K562 (cell line): ENCODE results near the gene RAI14. TPM values are rescaled to one million over a fixed set of nuclear protein-coding genes. Genes with fewer than 3 reads are reported as not detected.

ENCODE experiments used
- BRD4 ChIP-seq: fragments of 200-600 bp; sonication (generic); IDR thresholded peaks from 2 replicates; pipeline ENCODE4 v1.6.1; 2017; ENCODE audit warnings: inconsistent platforms
- CHD1 ChIP-seq: fragments of 200-600 bp; sonication (generic); IDR thresholded peaks from one replicate; pipeline ENCODE4 v1.6.1; 2012; ENCODE audit warnings: mild to moderate bottlenecking, moderate library complexity, low read length, inconsistent platforms
- ESRRA ChIP-seq: fragments of 450-650 bp; IDR thresholded peaks from 2 replicates; pipeline ENCODE4 v1.6.1; 2014; ENCODE audit warnings: low read depth, mild to moderate bottlenecking, moderate library complexity, borderline replicate concordance
- FOS ChIP-seq: IDR thresholded peaks from 3 replicates; pipeline ENCODE4 v1.6.1; 2011; ENCODE audit not compliant: insufficient read length; ENCODE audit errors: extremely low read depth
- FUS ChIP-seq: fragments of 200-400 bp; formaldehyde crosslinking; optimal IDR thresholded peaks from 2 replicates; pipeline ENCODE3; 2017; ENCODE audit warnings: low read depth, low read length
- HCFC1 ChIP-seq: IDR thresholded peaks from 2 replicates; pipeline ENCODE4 v1.6.1; 2012; ENCODE audit warnings: low read depth, low read length, improper control_type of control experiment
- KDM4B ChIP-seq, 2 experiments: fragments of 450-650 bp in 1 of 2; sonication (generic) in 1 of 2; IDR thresholded peaks; 2 replicates each; pipeline ENCODE4 v1.6.1; 2016 to 2017; ENCODE audit warnings: borderline replicate concordance in 2 of 2, antibody characterized with exemption in 1 of 2, low read depth in 1 of 2, mild to moderate bottlenecking in 1 of 2
- MITF ChIP-seq: IDR thresholded peaks from 2 replicates; pipeline ENCODE4 v1.6.1; 2014; ENCODE audit warnings: antibody characterized with exemption
- NFXL1 ChIP-seq: fragments of 450-650 bp; formaldehyde crosslinking; IDR thresholded peaks from 2 replicates; pipeline ENCODE4 v1.4.0; 2021; ENCODE audit warnings: mild to moderate bottlenecking
- NR1H2 ChIP-seq: sonication (generic); formaldehyde crosslinking; IDR thresholded peaks from 2 replicates; pipeline ENCODE4 v1.4.0; 2020; ENCODE audit warnings: mild to moderate bottlenecking, missing genetic modification reagents
- POLR2G ChIP-seq: fragments of 200-400 bp; formaldehyde crosslinking; IDR thresholded peaks from 2 replicates; pipeline ENCODE4 v1.6.1; 2017; ENCODE audit warnings: low read depth, mild to moderate bottlenecking, antibody characterized with exemption, low read length, moderate library complexity
- RAD21 ChIP-seq, 2 experiments: fragments of 250-450 bp in 1 of 2; fragments of 450-650 bp in 1 of 2; sonication (Bioruptor Pico) in 1 of 2; formaldehyde crosslinking in 1 of 2; IDR thresholded peaks in 1 of 2; conservative IDR thresholded peaks in 1 of 2; 2 replicates each; pipeline versions ENCODE4 v1.4.0 to v1.8.0; 2020 to 2022; ENCODE audit warnings: mild to moderate bottlenecking in 2 of 2, moderate library complexity in 1 of 2
- SRSF3 ChIP-seq: fragments of 200-400 bp; formaldehyde crosslinking; IDR thresholded peaks from 2 replicates; pipeline ENCODE4 v1.6.1; 2016; ENCODE audit warnings: mild to moderate bottlenecking, low read length, moderate library complexity; ENCODE audit not compliant: insufficient read depth
- TFE3 ChIP-seq: fragments of 450-650 bp; formaldehyde crosslinking; IDR thresholded peaks from 2 replicates; pipeline ENCODE4 v1.4.0; 2020; ENCODE audit warnings: mild to moderate bottlenecking, mixed read lengths
- THAP12 ChIP-seq: fragments of 250-450 bp; sonication (Bioruptor Pico); IDR thresholded peaks from 2 replicates; pipeline ENCODE4 v1.9.0; 2021; ENCODE audit warnings: mild to moderate bottlenecking, inconsistent platforms
- YY1 ChIP-seq, 3 experiments: IDR thresholded peaks; 2 replicates each; pipeline ENCODE4 v1.6.1; 2011; ENCODE audit warnings: low read length in 2 of 3, mild to moderate bottlenecking in 2 of 3, moderate library complexity in 2 of 3, borderline replicate concordance in 1 of 3, control low read depth in 1 of 3, low read depth in 1 of 3; ENCODE audit not compliant: insufficient read depth in 3 of 3, insufficient replicate concordance in 2 of 3, control insufficient read depth in 1 of 3, insufficient read length in 1 of 3; ENCODE audit errors: extremely low read depth in 1 of 3
- ZBTB7A ChIP-seq: IDR thresholded peaks from 2 replicates; pipeline ENCODE4 v1.6.1; 2011; ENCODE audit warnings: low read depth, mild to moderate bottlenecking, low read length, moderate library complexity, borderline replicate concordance; ENCODE audit not compliant: control insufficient read depth
- polyA plus RNA-seq, 8 experiments: library from polyadenylated mRNA; depleted of rRNA in 4 of 8; stranded (reverse) in 5 of 8; unstranded in 3 of 8; fragments of >200 nt; fragmentation: Nextera tagmentation in 2 of 8; fragmentation: Illumina TruSeq in 1 of 8; extraction: Ambion mirVana in 2 of 8; extraction: Trizol in 1 of 8; gene quantifications; 2 replicates each; pipeline versions ENCODE4 v1.2.1 to v1.2.3, GENCODE V29; 2011 to 2014; ENCODE audit warnings: inconsistent platforms in 1 of 8, missing spikeins in 1 of 8
- total RNA-seq, 7 experiments: library from RNA; depleted of rRNA in 6 of 7; stranded (reverse); fragments of >200 nt in 6 of 7; fragmentation: Illumina TruSeq in 2 of 7; extraction: Trizol in 2 of 7; gene quantifications; 2 replicates each; pipeline versions ENCODE4 v1.2.1 to v1.2.3, GENCODE V29; 2011 to 2021; ENCODE audit warnings: low replicate concordance in 1 of 7
- TF ChIP-seq, protein P1 (sequence below): fragments of 250-450 bp; sonication (Bioruptor Pico); IDR thresholded peaks from 2 replicates; pipeline ENCODE4 v1.8.0; 2021; ENCODE audit warnings: borderline replicate concordance, mild to moderate bottlenecking, moderate library complexity; ENCODE audit not compliant: poor library complexity, severe bottlenecking

RAI14 gene
- total and polyA plus RNA-seq, 9 of the 15 experiments (the other 6 are each of a cell fraction or from before 2014, with no cell fraction given): 11.3 to 82.5 (median 34.8) TPM

GRCh38 chr5:34656001-34656699, at the start of gene RAI14 (continued):
- peak; percentile 64 for TF ChIP-seq TFE3
- TF ChIP-seq ESRRA: peak; percentile 54; the same call in 1 of the 2 replicates
- TF ChIP-seq NFXL1: no peak
- no peak for TF ChIP-seq CHD1
- TF ChIP-seq MITF: peak; percentile 29; the same call in 1 of the 2 replicates
- peak; percentile 54 for TF ChIP-seq HCFC1
- TF ChIP-seq, protein P1, sequence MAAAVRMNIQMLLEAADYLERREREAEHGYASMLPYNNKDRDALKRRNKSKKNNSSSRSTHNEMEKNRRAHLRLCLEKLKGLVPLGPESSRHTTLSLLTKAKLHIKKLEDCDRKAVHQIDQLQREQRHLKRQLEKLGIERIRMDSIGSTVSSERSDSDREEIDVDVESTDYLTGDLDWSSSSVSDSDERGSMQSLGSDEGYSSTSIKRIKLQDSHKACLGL: no peak
- TF ChIP-seq FUS: peak; percentile 44
- peak in 1 of 2 experiments; percentile 59; a peak in 1 of 4 replicates for TF ChIP-seq KDM4B (IDR thresholded peaks at IDR 0.05; ENCODE audit: borderline replicate concordance in 2 of 2, low read depth in 1 of 2)
- peak; percentile 77; the same call in 1 of the 2 replicates for TF ChIP-seq NR1H2 (CRISPR knock-in tag)
- no peak for TF ChIP-seq SRSF3
- TF ChIP-seq YY1 (IDR thresholded peaks at IDR 0.05; ENCODE audit: borderline replicate concordance in 1 of 3, control insufficient read depth in 1 of 3, extremely low read depth in 1 of 3, insufficient read depth in 3 of 3, insufficient read length in 1 of 3, insufficient replicate concordance in 2 of 3, low read depth in 1 of 3, low read length in 2 of 3): peak in 2 of 3 experiments; percentile 47 to 53
- no peak for TF ChIP-seq FOS
- peak; percentile 93 for TF ChIP-seq POLR2G
- TF ChIP-seq RAD21 (CRISPR knock-in tag; conservative IDR thresholded peaks at IDR 0.05 in 1 of 2, IDR thresholded peaks at IDR 0.05 in 1 of 2): peak; percentile 58 to 61
- TF ChIP-seq BRD4: 0 out of 2 replicates have a peak, but pooled peaks have one; percentile 50
- TF ChIP-seq THAP12 (CRISPR knock-in tag): 0 out of 2 replicates have a peak, but pooled peaks have one; percentile 49
- peak; percentile 91 for TF ChIP-seq ZBTB7A
